ENCODE measurements around the gene PLBD2.

The PLBD2 gene

GRCh38 chr12:113392988-113393579, 34.7 kb downstream of the PLBD2 start:
- no peak for DNase-seq (ENCODE audit: low read depth in 1 of 2, low spot score in 1 of 2)

DNA sequence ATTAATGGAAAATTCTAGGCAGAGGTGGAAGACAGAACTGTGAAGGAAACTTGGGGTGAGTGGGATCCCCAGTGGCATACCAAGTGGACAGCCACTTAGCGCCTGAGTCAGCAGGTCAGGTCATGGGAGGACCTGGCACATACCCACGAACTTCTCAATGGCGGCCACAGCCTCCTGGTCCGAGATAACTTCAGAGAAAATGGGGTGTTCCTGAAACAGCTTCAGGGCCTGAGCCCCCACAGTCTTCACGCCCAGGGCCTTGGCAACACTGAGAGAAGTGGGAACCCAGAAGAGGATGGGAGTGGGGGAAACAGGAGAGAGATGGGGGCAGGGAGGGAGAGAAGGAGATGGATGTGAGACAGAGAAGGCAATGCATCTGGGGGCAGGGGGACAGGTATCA, 35.4 kb downstream of the PLBD2 start:
- DNase-seq (ENCODE audit: low read depth in 1 of 2, low spot score in 1 of 2), result no peak

DNA sequence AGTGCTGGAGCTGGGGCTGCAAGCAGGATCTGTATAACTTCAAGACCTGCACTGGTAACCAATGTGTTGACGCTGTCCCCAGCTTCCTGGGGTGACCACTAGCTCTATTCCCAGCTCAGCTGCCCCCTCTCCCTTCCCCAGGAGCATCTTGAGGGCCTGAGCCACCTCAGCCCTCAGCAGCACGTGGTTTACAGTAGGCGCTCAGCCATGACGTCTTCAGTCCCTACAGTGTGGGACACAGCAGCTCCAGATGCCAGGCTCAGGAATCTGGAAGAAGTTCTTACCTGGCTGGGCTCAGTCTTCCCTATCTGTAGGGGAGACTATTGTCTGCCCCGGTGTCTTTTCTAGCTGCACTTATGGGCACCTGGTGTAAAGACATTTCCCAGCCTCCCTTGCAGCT, 36.7 kb downstream of the PLBD2 start:
- DNase-seq (ENCODE audit: low read depth in 1 of 2, low spot score in 1 of 2), result no peak

DNA sequence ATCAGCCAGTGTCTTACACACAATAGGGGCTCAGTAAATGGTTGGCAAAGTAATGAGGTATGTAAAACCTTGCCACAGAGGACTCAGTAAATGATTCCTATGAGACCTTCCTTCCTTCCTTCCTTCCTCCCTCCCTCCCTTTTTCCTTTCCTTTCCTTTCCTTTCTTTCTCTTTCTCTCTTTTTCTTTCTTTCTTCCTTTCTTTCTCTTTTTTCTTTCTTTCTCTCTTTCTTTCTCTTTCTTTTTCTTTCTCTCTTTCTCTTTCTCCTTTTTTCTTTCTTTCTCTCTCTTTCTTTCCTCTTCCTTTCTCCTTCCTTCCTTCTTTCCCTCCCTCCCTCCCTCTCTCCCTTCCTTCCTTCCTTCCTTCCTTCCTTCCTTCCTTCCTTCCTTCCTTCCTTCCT, 37.8 kb downstream of the PLBD2 start:
- no peak for DNase-seq (ENCODE audit: low read depth in 1 of 2, low spot score in 1 of 2)

- DNase-seq (ENCODE audit: low read depth in 1 of 2, low spot score in 1 of 2), result no peak
These were observed 38.6 kb downstream of the PLBD2 start for GRCh38 chr12:113396828-113397496.

- no peak for DNase-seq (ENCODE audit: low read depth in 1 of 2, low spot score in 1 of 2)
These were observed 39.3 kb downstream of the PLBD2 start for GRCh38 chr12:113397497-113398197.

DNA sequence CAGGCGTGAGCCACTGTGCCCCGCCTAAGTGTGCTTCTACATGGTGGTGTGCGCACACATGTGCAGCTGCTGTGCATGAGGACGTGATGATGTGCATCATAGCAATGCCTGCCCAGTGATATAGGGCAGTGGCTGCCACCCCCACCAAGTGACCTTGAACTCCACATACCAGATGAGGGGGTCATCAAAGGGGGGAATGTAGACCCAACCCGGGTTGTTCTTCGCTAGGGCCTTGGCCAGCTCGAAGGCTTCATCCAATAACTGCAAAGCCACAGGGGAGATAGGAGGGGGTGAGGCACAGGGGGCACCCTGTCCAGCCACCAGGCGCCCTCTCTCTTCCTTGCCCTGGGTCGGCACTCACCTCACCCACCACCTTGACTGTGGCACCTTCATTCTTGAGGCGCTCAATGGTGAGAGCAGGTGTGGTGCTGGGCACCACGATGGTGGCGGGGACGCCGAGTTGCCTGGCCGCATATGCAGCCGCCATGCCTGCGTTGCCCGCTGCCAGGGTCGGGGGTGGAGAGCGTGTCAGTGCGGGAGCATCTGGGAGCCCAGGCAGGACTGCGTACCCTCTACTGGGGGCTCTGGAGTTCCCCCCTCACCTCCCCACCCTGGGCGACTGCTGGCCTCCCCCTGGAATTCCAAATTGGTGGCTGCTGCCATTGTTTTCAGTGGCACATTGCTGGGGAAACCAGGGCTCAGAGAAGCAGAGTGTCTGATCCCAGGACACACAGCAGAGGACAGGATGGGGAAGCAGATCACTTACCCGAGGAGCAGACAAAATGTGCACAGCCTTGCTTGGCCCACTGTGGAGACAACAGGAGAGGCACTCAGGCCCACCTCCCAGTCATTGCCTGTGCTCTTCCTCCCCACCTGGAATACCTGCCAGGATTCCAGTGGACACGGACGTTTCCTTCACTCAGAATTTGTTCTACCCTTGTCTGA, 40.2 kb downstream of the PLBD2 start:
- no peak for DNase-seq (ENCODE audit: low read depth in 1 of 2, low spot score in 1 of 2)

GRCh38 chr12:113399490-113399889, 41.1 kb downstream of the PLBD2 start:
- no peak for DNase-seq (ENCODE audit: low read depth in 1 of 2, low spot score in 1 of 2)

GRCh38 chr12:113400362-113400761, 42.0 kb downstream of the PLBD2 start:
- no peak for DNase-seq (ENCODE audit: low read depth in 1 of 2, low spot score in 1 of 2)

DNA sequence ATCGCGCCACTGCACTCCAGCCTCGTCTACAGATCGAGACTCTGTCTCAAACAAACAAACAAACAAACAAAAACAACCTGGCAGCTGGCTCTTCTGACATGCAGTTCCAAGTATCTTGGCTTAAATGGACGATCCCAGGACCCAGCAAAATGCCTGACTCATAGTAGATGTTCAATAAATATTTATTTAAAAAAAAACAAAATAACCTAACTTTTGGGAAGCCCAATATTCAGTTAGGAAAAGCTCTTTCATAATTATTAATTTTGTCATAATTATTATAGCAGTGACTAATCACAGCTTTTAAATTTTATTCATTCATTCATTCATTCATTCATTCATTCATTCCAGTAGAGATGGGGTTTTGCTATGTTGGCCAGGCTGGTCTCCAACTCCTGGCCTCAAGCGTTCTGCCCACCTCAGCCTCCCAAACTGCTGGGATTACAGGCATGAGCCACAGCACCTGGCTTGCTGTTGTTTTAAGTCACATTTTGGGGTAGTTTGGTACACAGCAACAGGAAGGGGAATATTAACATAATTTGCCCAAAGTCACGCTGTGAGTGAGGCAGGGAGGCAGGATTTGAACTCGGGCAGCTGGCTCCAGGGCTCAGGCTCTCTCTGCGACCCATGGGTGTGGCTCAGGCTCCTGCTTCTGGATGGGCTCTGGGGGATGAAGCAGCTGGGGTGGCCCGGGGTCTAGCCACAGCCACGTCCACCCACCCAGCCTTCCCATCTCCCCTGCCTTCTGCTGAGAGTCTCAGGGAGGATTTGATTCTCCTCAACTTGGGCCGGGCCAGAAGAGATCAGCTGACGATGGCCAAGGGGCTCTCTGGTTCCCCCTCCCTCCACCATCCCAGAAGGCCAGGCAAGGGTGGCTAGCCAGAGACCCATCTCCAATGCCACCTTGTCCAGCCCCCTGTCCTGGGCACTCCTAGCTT, 42.9 kb downstream of the PLBD2 start:
- no peak for DNase-seq (ENCODE audit: low read depth in 1 of 2, low spot score in 1 of 2)

DNA sequence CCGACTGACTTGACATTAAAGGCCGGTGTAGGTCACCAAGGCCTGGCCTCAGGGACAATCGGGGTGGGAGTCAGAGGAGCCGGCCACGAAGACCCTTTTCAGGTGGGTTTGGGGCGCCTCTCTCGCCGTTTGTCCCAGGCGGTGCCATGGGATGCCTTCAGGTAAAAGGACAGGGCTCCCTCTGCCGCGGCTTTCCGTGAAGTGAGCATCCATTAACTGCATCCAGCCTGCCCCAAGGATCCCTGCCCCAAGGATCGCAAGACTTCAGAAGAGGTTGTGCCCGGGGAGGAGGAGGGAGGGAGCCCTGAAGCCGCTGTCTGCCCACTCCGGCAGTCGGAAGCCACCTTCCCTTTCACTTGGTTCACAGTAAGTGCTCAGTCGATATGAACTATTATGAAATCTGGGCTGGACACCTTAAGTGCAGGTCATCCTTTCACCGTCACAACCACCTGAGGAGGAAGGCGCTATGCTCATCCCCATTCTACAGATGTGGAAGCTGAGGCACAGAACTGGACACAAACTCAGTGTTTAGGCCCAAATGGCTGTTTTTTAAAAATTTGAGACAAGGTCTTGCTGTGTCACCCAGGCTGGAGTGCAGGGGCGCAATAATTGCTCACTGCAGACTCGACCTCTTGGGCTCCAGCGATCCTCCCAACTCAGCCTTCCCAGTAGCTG, 44.3 kb downstream of the PLBD2 start:
- DNase-seq (ENCODE audit: low read depth in 1 of 2, low spot score in 1 of 2), result no peak

GRCh38 chr12:113403435-113404415, 45.3 kb downstream of the PLBD2 start, which contains the start of gene SDS:
Gene SDS (minus strand): TSS chr12:113403887. CDS start chr12:113399708, 4,179 bp downstream.
- DNase-seq (ENCODE audit: low read depth in 1 of 2, low spot score in 1 of 2), result no peak

DNA sequence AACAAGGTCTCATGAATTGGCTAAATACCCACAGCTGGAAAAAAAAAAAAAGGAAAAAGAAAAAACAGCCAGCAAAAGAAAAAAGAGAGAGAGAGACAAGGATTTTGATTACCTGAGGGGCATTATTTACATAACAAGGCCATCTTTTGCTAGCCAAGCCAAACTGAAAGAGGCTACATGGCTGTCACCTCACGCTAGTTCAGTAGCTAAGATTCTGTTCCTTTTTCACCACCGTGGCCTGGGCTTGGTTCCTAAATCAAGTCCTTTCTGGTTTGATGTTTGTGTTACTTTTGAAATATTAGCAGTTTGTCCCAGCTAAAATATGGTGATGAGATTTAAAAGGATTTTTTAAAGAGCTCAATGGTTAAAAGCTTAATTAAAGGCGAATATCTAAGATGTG, 47.3 kb downstream of the PLBD2 start:
- DNase-seq (ENCODE audit: low read depth in 1 of 2, low spot score in 1 of 2), result no peak

GRCh38 chr12:113407931-113408600, 49.7 kb downstream of the PLBD2 start:
- DNase-seq (ENCODE audit: low read depth in 1 of 2, low spot score in 1 of 2), result no peak

DNA sequence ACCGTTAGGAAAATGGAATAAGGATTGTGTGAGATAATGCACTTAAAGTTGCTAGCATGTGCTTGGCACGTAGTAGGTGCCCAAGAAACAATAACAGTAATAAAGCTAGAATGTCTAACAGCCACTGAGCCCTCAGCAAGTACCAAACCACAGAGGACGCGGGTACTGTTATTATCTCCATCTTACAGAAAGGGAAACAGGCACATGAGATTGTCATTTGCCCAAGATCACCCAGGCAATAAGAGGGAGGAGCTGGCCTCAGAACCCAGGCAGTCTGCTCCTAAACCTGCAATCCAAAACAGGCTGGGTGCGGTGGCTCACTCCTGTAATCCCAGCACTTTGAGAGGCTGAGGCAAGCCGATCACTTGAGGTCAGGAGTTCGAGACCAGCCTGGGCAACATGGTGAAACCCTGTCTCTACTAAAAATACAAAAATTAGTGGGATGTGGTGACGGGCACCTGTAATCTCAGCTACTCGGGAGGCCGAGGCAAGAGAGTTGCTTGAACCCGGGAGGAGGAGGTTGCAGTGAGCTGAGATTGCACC, 50.4 kb downstream of the PLBD2 start:
- DNase-seq (ENCODE audit: low read depth in 1 of 2, low spot score in 1 of 2), result no peak

DNA sequence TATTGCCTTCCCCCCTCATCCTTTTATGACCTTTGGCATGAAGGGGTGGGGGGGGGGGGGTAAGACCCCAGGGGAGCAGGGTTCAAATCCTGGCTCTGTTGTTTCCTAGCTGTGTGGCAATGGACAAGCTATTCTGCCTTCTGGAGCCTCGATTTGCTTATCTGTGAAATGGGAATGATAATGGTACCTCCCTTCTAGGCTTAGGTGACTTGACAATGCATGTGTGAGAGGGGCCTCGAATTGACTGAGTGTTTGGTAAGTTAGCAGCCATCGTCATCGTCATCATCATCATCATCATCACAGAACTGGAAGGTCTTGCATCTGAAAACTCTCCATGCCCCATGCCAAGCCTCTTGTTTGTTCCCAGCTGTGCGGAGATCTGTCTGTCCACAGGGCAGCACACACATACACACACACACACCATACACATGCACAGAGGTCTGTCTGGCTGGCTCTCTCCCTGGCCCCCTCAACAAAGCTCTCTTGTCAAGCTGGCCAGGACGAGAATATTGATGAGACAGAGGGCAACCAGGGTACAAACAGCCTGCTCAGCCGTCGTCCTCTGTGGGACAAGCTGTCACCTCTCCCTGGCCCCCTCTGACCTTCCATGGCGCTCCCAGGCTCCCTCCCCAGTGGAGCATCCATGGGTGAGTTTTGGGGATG, 51.2 kb downstream of the PLBD2 start:
- DNase-seq (ENCODE audit: low read depth in 1 of 2, low spot score in 1 of 2), result no peak

GRCh38 chr12:113413488-113413939, 55.1 kb downstream of the PLBD2 start:
- no peak for DNase-seq (ENCODE audit: low read depth in 1 of 2, low spot score in 1 of 2)
